Measurements from ENCODE around the gene SPACA9. TPM values are rescaled to one million over a fixed set of nuclear protein-coding genes. Genes with fewer than 3 reads are reported as not detected.
A peak's percentile ranks its signal among the peaks of the same experiment; 100 is the strongest.

Gene SPACA9
- total RNA-seq, 3 donors from 2014 or later (not counting 1 experiment from before 2014, with no cell fraction given), result 1.1 to 1.6 (median 1.4) TPM

DNA sequence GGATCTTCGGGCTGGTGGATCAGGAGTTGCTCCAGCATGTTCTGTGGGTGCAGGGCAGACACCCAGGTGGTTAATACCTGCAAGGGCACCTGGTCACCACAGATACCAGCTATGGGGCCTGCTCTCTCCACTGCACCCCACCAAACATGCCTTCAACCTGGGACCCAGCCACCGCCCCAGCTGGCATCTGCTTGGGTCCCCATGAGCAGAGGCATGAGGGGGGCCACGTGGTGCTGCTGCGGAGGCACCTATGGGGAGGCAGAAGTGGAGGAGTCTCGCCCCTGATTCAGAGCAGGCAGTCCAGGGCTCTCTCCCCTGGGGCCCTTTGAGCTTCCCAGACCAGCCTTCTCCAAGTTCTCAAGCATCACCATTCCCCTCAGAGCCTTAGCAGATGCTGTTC, 3.5 kb upstream of the SPACA9 start:
- peaks cover 0 to 6% of the 10 kb centered on the region in 2 donors for H3K27me3 Mint-ChIP-seq (ENCODE audit: low read depth in 2 of 2)
- TF ChIP-seq, protein P1, sequence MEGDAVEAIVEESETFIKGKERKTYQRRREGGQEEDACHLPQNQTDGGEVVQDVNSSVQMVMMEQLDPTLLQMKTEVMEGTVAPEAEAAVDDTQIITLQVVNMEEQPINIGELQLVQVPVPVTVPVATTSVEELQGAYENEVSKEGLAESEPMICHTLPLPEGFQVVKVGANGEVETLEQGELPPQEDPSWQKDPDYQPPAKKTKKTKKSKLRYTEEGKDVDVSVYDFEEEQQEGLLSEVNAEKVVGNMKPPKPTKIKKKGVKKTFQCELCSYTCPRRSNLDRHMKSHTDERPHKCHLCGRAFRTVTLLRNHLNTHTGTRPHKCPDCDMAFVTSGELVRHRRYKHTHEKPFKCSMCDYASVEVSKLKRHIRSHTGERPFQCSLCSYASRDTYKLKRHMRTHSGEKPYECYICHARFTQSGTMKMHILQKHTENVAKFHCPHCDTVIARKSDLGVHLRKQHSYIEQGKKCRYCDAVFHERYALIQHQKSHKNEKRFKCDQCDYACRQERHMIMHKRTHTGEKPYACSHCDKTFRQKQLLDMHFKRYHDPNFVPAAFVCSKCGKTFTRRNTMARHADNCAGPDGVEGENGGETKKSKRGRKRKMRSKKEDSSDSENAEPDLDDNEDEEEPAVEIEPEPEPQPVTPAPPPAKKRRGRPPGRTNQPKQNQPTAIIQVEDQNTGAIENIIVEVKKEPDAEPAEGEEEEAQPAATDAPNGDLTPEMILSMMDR (IDR thresholded peaks at IDR 0.05), result no peak
- peaks cover 20% of the 10 kb centered on the region in 2 donors for H3K4me1 Mint-ChIP-seq
- ATAC-seq (no peak), DNase-seq (no peak)
- no peak overlapping the region for H3K4me3 Mint-ChIP-seq
- H3K36me3 Mint-ChIP-seq, result no peaks in the 10 kb centered on the region
- intact Hi-C loops (cut with micrococcal nuclease), result no loop called here
- 78% methylated on average over 5 of the region's 5 CpGs for WGBS (ENCODE audit: insufficient coverage)
- H3K27ac Mint-ChIP-seq, result no peak overlapping the region
- H3K27ac ChIP-seq (ENCODE audit: low read length), result no peak overlapping the region
- no peak overlapping the region for H3K4me3 ChIP-seq (ENCODE audit: low read length)
- no peaks in the 10 kb centered on the region for H3K36me3 ChIP-seq (ENCODE audit: control insufficient read depth, insufficient read depth, low read length)
- no peaks in the 10 kb centered on the region for H3K9me3 Mint-ChIP-seq
- H3K4me1 ChIP-seq (ENCODE audit: control insufficient read depth, insufficient read depth, low read length), result peaks cover 30% of the 10 kb centered on the region
- H3K9me3 ChIP-seq (ENCODE audit: control insufficient read depth, insufficient read depth, low read length), result no peaks in the 10 kb centered on the region
- no peaks in the 10 kb centered on the region for H3K27me3 ChIP-seq (ENCODE audit: control insufficient read depth, insufficient read depth, low read length)

DNA sequence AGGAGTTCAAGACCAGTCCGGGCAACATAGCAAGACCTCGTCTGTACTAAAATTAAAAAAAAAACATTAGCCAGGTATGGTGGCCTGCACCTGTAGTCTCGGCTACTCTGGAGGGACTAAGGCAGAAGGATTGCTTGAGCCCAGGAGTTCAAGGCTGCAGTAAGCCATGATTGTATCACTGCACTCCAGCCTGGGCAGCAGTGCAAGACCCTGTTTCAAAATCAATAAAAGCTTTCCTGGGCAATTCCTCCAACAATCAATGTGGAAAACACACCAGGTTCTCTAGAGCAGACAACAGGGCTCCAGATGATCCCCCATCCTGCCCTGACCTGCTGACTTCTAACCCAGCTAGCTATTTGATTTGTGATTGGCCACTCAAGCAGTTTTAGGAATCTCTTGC, 1.8 kb upstream of the SPACA9 start:
- Histone ChIP-seq H3K4me1 (ENCODE audit: control insufficient read depth, insufficient read depth, low read length) (peaks cover 41% of the 10 kb centered on the region), H3K36me3 (ENCODE audit: control insufficient read depth, insufficient read depth, low read length) (no peaks in the 10 kb centered on the region), H3K27me3 (ENCODE audit: control insufficient read depth, insufficient read depth, low read length) (no peaks in the 10 kb centered on the region), H3K4me3 (ENCODE audit: low read length) (no peak overlapping the region), H3K27ac (ENCODE audit: low read length) (no peak overlapping the region), H3K9me3 (ENCODE audit: control insufficient read depth, insufficient read depth, low read length) (no peaks in the 10 kb centered on the region)
- TF ChIP-seq, protein P1 (IDR thresholded peaks at IDR 0.05), result no peak
- Mint-ChIP-seq H3K4me3 (peak overlapping the region; percentile 83), H3K4me1 (peaks cover 21 to 24% of the 10 kb centered on the region in 2 donors), H3K9me3 (no peaks in the 10 kb centered on the region), H3K27me3 (ENCODE audit: low read depth in 2 of 2) (peaks cover 0 to 6% of the 10 kb centered on the region in 2 donors), H3K27ac (no peak overlapping the region), H3K36me3 (no peaks in the 10 kb centered on the region)
- no peak for DNase-seq
- intact Hi-C loops (cut with micrococcal nuclease), result no loop called here
- 91% methylated on average over 3 of the region's 3 CpGs for WGBS (ENCODE audit: insufficient coverage)
- no peak for ATAC-seq

DNA sequence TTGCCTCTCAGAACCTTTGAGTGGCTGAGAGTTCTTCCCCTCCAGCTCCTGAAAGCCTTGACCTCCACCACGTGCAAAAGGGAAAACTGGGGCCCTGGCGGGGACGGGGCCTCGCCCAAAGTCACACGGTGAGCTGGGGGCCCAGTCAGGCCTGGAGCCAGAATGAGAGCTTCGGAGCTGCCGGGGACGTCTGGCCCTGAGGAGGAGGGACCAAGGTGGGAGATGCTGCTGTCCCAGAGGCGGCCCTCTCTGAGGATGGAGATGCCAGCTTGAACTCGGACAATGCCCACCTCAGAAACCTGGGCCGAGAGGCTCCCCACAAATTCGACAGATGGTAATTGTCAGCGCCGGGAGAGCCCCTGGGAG, 1.3 kb upstream of the SPACA9 start:
- Mint-ChIP-seq H3K27me3 (ENCODE audit: low read depth in 2 of 2) (peaks cover 0 to 6% of the 10 kb centered on the region in 2 donors), H3K27ac (peak overlapping the region; percentile 36 to 65), H3K4me3 (peak overlapping the region; percentile 83), H3K9me3 (no peaks in the 10 kb centered on the region), H3K36me3 (no peaks in the 10 kb centered on the region), H3K4me1 (peaks cover 21 to 29% of the 10 kb centered on the region in 2 donors)
- peak overlapping the region; percentile 78 for H3K4me3 ChIP-seq (ENCODE audit: low read length)
- H3K27me3 ChIP-seq (ENCODE audit: control insufficient read depth, insufficient read depth, low read length), result no peaks in the 10 kb centered on the region
- intact Hi-C loops (cut with micrococcal nuclease), result no loop called here
- no peaks in the 10 kb centered on the region for H3K36me3 ChIP-seq (ENCODE audit: control insufficient read depth, insufficient read depth, low read length)
- DNase-seq (no peak), ATAC-seq (no peak)
- 71% methylated on average over 14 of the region's 14 CpGs for WGBS (ENCODE audit: insufficient coverage)
- H3K4me1 ChIP-seq (ENCODE audit: control insufficient read depth, insufficient read depth, low read length), result peaks cover 45% of the 10 kb centered on the region
- H3K9me3 ChIP-seq (ENCODE audit: control insufficient read depth, insufficient read depth, low read length), result no peaks in the 10 kb centered on the region
- TF ChIP-seq, protein P1 (IDR thresholded peaks at IDR 0.05), result no peak
- H3K27ac ChIP-seq (ENCODE audit: low read length), result no peak overlapping the region
